HL-60 (cell line): Measurements from ENCODE around the gene CAMK2N1.

Experiments
- DNase-seq, 2 experiments: peaks; one replicate each; pipeline ENCODE4 v3.0.0-alpha.2; 2010 to 2020; ENCODE audit warnings: low read depth in 1 of 2, low spot score in 1 of 2
- H3K27ac ChIP-seq: fragments of 250-450 bp; sonication (Bioruptor Pico); replicated peaks from 2 replicates; pipeline ENCODE4 v1.5.1; 2020; ENCODE audit warnings: mild to moderate bottlenecking, moderate library complexity
- H3K27me3 ChIP-seq: fragments of 250-450 bp; sonication (Bioruptor Pico); 2 replicates; pipeline ENCODE4 v1.5.1; 2021; ENCODE audit warnings: mild to moderate bottlenecking, moderate library complexity; ENCODE audit not compliant: insufficient read depth, poor library complexity, severe bottlenecking
- H3K4me3 ChIP-seq: replicated peaks from 2 replicates; pipeline ENCODE4 v1.5.1; 2011; ENCODE audit warnings: mild to moderate bottlenecking, control low read depth, low read length; ENCODE audit not compliant: insufficient read depth
- GABPA ChIP-seq: IDR thresholded peaks from 2 replicates; pipeline ENCODE4 v1.6.1; 2012; ENCODE audit warnings: low read depth
- POLR2AphosphoS5 ChIP-seq: IDR thresholded peaks from 2 replicates; pipeline ENCODE4 v1.6.1; 2012; ENCODE audit warnings: low read depth
- SPI1 ChIP-seq: IDR thresholded peaks from 2 replicates; pipeline ENCODE4 v1.6.1; 2012; ENCODE audit warnings: low read depth, mild to moderate bottlenecking, borderline replicate concordance
- long read RNA-seq: library from polyadenylated mRNA; unstranded; transcript quantifications from one replicate; pipeline ENCODE4 v2.0.0, GENCODE V29; 2020
- TF ChIP-seq, protein P1 (sequence below): IDR thresholded peaks from one replicate; pipeline ENCODE4 v1.5.1; 2011; ENCODE audit warnings: low read length, control low read depth, inconsistent platforms; ENCODE audit not compliant: insufficient read depth
- TF ChIP-seq, protein P2 (sequence below): IDR thresholded peaks from 2 replicates; pipeline ENCODE4 v1.6.1; 2012; ENCODE audit warnings: low read depth; ENCODE audit not compliant: insufficient replicate concordance

CAMK2N1 gene
- long read RNA-seq, result 0 reads

GRCh38 chr1:20485527-20486456 lies at the start of gene CAMK2N1:
CAMK2N1 (minus strand) TSS chr1:20486210; CDS start chr1:20485379, 831 bp downstream.
- TF ChIP-seq, protein P1, sequence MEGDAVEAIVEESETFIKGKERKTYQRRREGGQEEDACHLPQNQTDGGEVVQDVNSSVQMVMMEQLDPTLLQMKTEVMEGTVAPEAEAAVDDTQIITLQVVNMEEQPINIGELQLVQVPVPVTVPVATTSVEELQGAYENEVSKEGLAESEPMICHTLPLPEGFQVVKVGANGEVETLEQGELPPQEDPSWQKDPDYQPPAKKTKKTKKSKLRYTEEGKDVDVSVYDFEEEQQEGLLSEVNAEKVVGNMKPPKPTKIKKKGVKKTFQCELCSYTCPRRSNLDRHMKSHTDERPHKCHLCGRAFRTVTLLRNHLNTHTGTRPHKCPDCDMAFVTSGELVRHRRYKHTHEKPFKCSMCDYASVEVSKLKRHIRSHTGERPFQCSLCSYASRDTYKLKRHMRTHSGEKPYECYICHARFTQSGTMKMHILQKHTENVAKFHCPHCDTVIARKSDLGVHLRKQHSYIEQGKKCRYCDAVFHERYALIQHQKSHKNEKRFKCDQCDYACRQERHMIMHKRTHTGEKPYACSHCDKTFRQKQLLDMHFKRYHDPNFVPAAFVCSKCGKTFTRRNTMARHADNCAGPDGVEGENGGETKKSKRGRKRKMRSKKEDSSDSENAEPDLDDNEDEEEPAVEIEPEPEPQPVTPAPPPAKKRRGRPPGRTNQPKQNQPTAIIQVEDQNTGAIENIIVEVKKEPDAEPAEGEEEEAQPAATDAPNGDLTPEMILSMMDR, result no peak
- TF ChIP-seq SPI1 (no peak), POLR2AphosphoS5 (no peak)
- TF ChIP-seq, protein P2, sequence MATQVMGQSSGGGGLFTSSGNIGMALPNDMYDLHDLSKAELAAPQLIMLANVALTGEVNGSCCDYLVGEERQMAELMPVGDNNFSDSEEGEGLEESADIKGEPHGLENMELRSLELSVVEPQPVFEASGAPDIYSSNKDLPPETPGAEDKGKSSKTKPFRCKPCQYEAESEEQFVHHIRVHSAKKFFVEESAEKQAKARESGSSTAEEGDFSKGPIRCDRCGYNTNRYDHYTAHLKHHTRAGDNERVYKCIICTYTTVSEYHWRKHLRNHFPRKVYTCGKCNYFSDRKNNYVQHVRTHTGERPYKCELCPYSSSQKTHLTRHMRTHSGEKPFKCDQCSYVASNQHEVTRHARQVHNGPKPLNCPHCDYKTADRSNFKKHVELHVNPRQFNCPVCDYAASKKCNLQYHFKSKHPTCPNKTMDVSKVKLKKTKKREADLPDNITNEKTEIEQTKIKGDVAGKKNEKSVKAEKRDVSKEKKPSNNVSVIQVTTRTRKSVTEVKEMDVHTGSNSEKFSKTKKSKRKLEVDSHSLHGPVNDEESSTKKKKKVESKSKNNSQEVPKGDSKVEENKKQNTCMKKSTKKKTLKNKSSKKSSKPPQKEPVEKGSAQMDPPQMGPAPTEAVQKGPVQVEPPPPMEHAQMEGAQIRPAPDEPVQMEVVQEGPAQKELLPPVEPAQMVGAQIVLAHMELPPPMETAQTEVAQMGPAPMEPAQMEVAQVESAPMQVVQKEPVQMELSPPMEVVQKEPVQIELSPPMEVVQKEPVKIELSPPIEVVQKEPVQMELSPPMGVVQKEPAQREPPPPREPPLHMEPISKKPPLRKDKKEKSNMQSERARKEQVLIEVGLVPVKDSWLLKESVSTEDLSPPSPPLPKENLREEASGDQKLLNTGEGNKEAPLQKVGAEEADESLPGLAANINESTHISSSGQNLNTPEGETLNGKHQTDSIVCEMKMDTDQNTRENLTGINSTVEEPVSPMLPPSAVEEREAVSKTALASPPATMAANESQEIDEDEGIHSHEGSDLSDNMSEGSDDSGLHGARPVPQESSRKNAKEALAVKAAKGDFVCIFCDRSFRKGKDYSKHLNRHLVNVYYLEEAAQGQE, result no peak
- H3K4me3 ChIP-seq, result peak within 1 kb of the TSS; percentile 15
- no peak within 1 kb of the TSS for H3K27ac ChIP-seq
- H3K27me3 ChIP-seq, result peaks cover 67% of the 10 kb centered on the region
- no peak for DNase-seq

GRCh38 chr1:20534659-20535417 lies 48.8 kb upstream of the CAMK2N1 start:
- TF ChIP-seq, protein P1, result no peak
- TF ChIP-seq, protein P2, result no peak
- no peak for TF ChIP-seq GABPA
- no peak for TF ChIP-seq SPI1
- TF ChIP-seq POLR2AphosphoS5, result no peak
- H3K27ac ChIP-seq, result no peak overlapping the region
- no peak overlapping the region for H3K4me3 ChIP-seq
- peaks cover 11% of the 10 kb centered on the region for H3K27me3 ChIP-seq
- DNase-seq, result no peak

DNA sequence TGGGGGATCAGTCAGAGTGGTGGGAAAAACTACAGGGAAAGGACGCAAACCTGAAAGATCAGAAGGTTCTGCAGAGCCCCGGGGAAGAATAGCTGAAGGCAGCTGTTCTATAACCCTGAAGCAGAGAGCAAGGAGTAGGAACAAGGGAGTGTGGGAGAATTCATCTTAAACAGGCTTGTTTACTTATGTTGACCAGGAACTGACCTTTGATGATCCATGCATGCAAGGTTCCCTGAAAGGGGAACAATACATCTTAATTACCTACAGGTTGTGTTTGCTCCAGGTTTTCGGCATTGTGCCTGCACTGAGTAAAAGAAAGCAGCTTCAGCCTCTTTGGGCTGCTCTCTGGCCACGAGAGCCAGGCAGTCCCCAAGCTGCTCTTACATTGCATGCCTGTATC lies 47.6 kb upstream of the CAMK2N1 start:
- DNase-seq, result no peak

More for the DNA sequence above, 47.6 kb upstream of the CAMK2N1 start:
- TF ChIP-seq POLR2AphosphoS5 (no peak), SPI1 (no peak), GABPA (no peak)
- TF ChIP-seq, protein P1, result no peak
- TF ChIP-seq, protein P2, result no peak
- H3K27ac ChIP-seq, result no peak overlapping the region
- H3K4me3 ChIP-seq, result no peak overlapping the region
- H3K27me3 ChIP-seq, result peaks cover 8% of the 10 kb centered on the region
